WI38 (cell line): ENCODE data around the gene DLGAP1.

Source experiments
- H3K4me3 ChIP-seq: 2 replicates; pipeline ENCODE4 v1.5.1; 2011; ENCODE audit warnings: low read depth, mild to moderate bottlenecking, control low read depth, low read length
- TF ChIP-seq, protein P1 (sequence below): IDR thresholded peaks from 2 replicates; pipeline ENCODE4 v1.5.1; 2012; ENCODE audit warnings: low read depth, mild to moderate bottlenecking, control low read depth, low read length

The DLGAP1 gene

DNA sequence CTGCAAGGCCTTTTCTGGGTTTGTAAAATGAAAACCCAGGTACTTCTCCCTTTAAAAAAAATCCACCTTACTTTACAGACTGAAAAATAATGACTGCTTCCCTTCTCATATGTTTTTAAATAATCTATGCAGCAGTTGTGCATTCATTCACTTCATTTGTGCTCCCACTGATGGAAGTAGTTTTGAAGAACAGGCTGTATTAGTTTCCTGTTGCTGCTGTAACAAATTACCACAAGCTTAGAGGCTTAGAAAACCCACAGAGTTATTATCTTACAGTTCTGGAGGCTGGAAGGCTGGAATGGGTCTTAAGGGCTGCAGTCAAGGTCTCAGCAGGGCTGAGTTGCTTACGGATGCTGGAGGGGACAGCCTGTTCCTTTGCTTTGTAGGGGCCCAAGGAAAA is 670.2 kb downstream of the DLGAP1 start:
- no peak overlapping the region for H3K4me3 ChIP-seq
- TF ChIP-seq, protein P1, sequence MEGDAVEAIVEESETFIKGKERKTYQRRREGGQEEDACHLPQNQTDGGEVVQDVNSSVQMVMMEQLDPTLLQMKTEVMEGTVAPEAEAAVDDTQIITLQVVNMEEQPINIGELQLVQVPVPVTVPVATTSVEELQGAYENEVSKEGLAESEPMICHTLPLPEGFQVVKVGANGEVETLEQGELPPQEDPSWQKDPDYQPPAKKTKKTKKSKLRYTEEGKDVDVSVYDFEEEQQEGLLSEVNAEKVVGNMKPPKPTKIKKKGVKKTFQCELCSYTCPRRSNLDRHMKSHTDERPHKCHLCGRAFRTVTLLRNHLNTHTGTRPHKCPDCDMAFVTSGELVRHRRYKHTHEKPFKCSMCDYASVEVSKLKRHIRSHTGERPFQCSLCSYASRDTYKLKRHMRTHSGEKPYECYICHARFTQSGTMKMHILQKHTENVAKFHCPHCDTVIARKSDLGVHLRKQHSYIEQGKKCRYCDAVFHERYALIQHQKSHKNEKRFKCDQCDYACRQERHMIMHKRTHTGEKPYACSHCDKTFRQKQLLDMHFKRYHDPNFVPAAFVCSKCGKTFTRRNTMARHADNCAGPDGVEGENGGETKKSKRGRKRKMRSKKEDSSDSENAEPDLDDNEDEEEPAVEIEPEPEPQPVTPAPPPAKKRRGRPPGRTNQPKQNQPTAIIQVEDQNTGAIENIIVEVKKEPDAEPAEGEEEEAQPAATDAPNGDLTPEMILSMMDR, result no peak

DNA sequence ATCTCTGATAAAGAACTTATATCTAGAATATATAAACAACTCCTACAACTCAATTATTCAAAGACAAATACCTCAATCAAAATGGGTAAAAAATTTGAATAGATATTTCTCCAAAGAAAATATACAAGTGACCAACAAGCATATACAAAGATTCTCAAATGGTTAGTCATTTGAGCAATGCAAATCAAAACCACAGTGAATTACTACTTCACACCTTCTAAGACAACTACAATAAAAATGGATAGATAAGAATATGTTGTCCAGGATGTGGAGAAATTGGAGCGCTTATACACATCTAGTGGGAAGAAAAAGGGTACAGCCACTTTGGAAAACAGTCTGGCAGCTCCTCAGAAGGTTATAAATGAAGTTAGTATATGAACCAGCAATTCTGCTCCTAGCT is 672.2 kb downstream of the DLGAP1 start:
- TF ChIP-seq, protein P1, result no peak

DNA sequence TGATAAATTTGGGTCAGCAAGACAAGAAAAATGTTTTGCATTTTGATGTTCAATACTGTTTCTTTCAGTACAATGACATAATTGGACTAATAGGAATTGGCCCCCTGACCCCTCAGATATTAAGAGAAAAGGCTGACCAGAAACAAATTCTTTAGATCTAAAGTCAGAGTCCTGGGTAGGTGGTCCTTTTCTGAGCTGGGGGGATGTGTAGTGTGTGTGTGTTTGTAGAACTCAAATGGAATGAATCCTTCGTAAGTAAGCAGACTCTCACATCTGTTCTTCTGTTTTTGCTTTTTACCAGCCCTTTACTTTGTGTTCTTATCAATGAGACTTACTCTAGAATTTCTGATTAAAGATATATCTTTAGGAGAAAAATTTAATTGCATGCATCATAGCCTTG is 677.4 kb downstream of the DLGAP1 start:
- TF ChIP-seq, protein P1, result no peak
- H3K4me3 ChIP-seq, result no peak overlapping the region

More for the DNA sequence above, 672.2 kb downstream of the DLGAP1 start:
- H3K4me3 ChIP-seq, result no peak overlapping the region

DNA sequence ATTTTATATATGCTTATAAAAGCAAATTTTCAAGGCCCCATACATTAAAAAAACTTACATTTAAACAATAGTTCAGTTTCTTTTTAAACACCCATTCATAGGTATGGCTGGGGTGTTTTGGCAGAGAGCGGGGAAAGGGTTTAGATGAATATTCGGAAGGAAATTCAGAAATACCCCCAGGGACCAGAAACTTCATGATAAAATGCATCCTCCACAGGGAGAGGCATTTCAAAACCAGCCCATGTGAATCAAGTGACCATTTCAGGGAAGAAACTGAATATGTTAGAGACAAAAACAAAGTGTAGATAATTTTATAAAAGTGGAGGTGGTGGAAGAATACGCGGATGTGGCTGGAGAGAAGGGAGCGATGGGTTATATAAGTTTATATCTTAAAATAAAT is 678.0 kb downstream of the DLGAP1 start:
- H3K4me3 ChIP-seq, result no peak overlapping the region
- TF ChIP-seq, protein P1, result no peak

DNA sequence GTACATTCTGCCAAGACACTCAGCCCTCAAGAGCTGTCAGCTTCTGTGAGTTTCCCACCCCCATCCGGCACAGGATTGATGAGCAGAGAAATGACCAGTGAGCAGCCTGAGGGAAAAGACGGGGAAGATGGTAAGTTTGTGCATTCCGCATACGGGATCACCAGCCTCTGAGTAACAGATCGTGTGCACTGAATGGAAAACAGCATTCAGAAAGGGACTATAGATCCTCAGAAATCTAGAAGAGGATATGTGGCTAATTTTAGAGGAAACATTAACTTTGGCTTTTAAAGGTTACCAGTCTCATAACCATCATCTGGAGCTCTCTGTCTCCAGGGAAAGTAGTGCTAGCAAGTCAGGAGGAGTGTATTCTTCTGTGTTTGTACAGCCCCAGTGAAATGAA is 679.1 kb downstream of the DLGAP1 start:
- no peak overlapping the region for H3K4me3 ChIP-seq
- TF ChIP-seq, protein P1, result no peak

DNA sequence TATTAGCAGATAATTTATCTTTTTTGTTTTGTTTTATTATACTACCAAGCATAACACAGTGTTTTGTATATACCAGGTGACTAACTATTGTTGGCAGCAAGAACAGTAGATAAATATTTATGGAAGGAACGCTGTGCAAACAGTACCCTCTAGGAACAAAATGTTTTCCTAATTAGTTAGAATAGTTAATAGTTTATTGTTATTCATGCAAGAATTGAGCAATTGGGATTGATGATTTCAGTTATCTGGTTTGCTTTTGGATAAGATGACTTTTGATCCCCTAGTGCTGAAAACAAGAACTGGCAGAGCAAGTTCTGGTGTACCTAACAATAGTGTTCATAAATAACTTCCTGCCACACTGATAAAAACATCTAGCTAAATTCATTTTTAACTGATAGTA is 681.8 kb downstream of the DLGAP1 start:
- TF ChIP-seq, protein P1, result no peak
- no peak overlapping the region for H3K4me3 ChIP-seq

DNA sequence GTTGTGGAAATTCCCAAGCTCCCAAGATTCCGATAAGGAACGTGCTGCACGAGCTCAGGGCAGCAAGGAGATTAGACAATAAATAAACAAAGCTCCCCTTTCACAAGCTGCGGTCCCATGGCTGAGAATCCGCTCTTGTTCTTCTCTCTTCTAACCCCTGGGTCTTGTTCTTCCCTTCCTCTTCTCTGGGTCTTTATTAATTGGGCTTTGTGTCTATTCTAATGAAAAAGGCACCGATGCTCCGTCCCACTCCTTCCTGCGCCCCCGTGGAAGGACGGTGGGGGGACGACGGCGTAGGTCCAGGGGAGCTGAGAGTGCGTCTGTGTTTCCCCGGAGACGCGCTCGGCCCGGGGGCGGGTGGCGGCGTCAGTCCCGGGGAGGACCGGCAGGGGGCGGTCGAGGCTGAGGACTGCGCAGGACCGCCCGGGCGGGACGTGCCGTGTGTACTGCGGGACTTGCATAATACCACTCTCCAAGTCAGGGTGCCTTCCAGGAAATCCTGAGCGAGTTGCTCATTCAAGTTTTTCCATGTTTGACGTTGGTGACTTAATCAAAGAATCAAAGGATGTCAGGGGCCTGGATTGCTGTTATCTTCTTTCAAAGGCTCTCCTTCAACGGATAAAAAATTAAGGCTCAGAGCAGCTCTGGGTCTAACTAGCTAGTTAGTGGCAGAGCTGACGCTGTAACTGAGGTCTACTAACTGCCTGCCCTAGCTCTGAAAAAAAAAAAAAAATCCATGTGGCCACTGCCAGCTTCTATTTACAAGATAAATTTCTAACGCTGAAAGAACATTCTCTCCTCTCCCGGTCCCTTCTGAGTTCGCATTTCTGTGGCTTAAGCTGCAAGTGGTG is 683.8 kb downstream of the DLGAP1 start:
- H3K4me3 ChIP-seq, result peak overlapping the region; percentile 54
- TF ChIP-seq, protein P1, result peak; percentile 93
